Duodenal mucosa (tissue), 2 donors: Measurements from ENCODE around the gene STX16.

ENCODE experiments used
- H3K27ac ChIP-seq: one replicate; pipeline ENCODE4 v1.7.0; 2013; ENCODE audit warnings: low read depth, low read length
- H3K27me3 ChIP-seq, 2 donors: one replicate each; pipeline ENCODE4 v1.7.0; 2013; ENCODE audit warnings: low read length in 2 of 2, control low read depth in 1 of 2; ENCODE audit not compliant: insufficient read depth in 2 of 2, control insufficient read depth in 1 of 2
- H3K36me3 ChIP-seq, 2 donors: one replicate each; pipeline ENCODE4 v1.7.0; 2013; ENCODE audit warnings: low read length in 2 of 2, control low read depth in 1 of 2; ENCODE audit not compliant: insufficient read depth in 2 of 2, control insufficient read depth in 1 of 2
- H3K4me1 ChIP-seq, 2 donors: one replicate each; pipeline ENCODE4 v1.7.0; 2013; ENCODE audit warnings: low read length in 2 of 2, control low read depth in 1 of 2; ENCODE audit not compliant: insufficient read depth in 2 of 2, control insufficient read depth in 1 of 2
- H3K4me3 ChIP-seq, 2 donors: one replicate each; pipeline ENCODE4 v1.7.0; 2013; ENCODE audit warnings: low read length in 2 of 2, low read depth in 1 of 2
- H3K9ac ChIP-seq, 2 donors: one replicate each; pipeline ENCODE4 v1.7.0; 2013; ENCODE audit warnings: low read length in 2 of 2, low read depth in 1 of 2
- H3K9me3 ChIP-seq, 2 donors: one replicate each; pipeline ENCODE4 v1.7.0; 2013; ENCODE audit warnings: low read length in 2 of 2, control low read depth in 1 of 2; ENCODE audit not compliant: control insufficient read depth in 1 of 2

STX16 gene

DNA sequence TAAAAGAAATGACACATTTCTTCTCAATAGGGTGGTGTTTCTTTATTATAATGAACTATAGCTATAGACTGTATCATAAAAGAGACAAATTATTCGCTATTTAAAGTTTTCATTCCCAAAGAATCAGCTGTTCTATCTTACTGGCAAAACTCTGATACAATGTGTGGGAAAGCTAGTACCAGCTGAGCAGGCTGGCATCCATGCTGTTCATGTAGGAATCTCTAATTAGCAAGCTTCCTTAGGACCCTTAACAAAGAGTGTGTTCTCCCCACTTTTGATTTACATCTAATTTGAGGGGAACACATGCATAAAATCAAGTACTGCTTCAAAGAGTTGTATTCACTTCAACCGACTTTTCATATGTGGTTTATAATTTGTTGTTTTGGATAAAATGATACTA lies 13.2 kb downstream of the STX16 start:
- H3K4me1 ChIP-seq = no peaks in the 10 kb centered on the region

DNA sequence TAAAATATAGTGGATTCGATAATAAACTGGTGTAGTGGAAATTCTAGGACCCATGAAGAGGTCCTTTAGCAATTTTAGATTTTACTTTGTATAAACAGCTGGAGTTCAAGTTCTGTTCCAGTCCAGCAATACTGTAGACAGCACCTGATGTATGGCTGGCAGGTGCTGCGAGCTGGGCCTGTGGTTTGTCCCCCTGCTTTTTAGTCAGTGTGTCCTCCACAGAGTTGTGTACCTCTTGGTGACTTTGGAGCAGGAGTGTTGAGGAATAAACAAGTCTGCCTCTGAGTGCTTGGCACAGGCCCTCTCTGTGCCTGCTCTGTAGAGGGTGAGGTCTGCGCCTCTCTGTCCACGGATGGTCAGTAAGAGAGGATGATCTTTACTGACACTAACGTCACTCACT lies 13.8 kb downstream of the STX16 start:
- H3K27ac ChIP-seq = no peak overlapping the region
- no peaks in the 10 kb centered on the region for H3K27me3 ChIP-seq
- no peak overlapping the region for H3K9ac ChIP-seq
- no peak overlapping the region for H3K4me3 ChIP-seq
- peaks cover 19 to 48% of the 10 kb centered on the region in 2 donors for H3K36me3 ChIP-seq
- H3K9me3 ChIP-seq = no peaks in the 10 kb centered on the region
- H3K4me1 ChIP-seq = no peaks in the 10 kb centered on the region

More for the DNA sequence above, 13.2 kb downstream of the STX16 start:
- Histone ChIP-seq H3K36me3 (peaks cover 14 to 43% of the 10 kb centered on the region in 2 donors), H3K27ac (no peak overlapping the region), H3K9me3 (no peaks in the 10 kb centered on the region), H3K9ac (no peak overlapping the region), H3K4me3 (no peak overlapping the region), H3K27me3 (no peaks in the 10 kb centered on the region)

DNA sequence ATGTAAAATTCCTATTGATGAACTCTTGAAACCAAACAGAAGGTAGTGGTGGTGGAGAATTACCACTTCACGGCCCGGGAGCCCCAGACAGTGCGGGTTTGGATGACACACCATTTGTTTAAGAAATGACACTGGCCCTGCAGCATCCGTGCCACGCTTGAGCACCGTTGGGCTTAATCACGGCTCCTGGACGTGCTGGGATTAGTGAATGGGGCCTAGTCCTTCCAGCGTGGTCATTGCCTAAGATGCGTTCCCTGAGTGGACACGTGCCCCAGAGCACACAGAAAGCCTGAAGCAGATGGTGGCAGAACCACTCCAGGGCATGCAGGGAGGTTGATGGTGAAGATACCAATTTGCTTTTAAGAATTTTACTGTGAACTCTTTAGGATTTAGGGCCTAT lies 14.5 kb downstream of the STX16 start:
- Histone ChIP-seq H3K9me3 (no peaks in the 10 kb centered on the region), H3K27ac (no peak overlapping the region), H3K4me1 (no peaks in the 10 kb centered on the region), H3K9ac (no peak overlapping the region), H3K36me3 (peaks cover 20 to 54% of the 10 kb centered on the region in 2 donors), H3K27me3 (no peaks in the 10 kb centered on the region), H3K4me3 (no peak overlapping the region)

- H3K27me3 ChIP-seq = no peaks in the 10 kb centered on the region
- no peaks in the 10 kb centered on the region for H3K4me1 ChIP-seq
- H3K9ac ChIP-seq = no peak overlapping the region
- H3K9me3 ChIP-seq = no peaks in the 10 kb centered on the region
- no peak overlapping the region for H3K4me3 ChIP-seq
- peaks cover 22 to 54% of the 10 kb centered on the region in 2 donors for H3K36me3 ChIP-seq
- no peak overlapping the region for H3K27ac ChIP-seq
These were observed 15.6 kb downstream of the STX16 start for GRCh38 chr20:58666702-58667101.

- no peaks in the 10 kb centered on the region for H3K4me1 ChIP-seq
- H3K4me3 ChIP-seq = no peak overlapping the region
- no peaks in the 10 kb centered on the region for H3K27me3 ChIP-seq
- peaks cover 24 to 55% of the 10 kb centered on the region in 2 donors for H3K36me3 ChIP-seq
- H3K9ac ChIP-seq = no peak overlapping the region
- no peaks in the 10 kb centered on the region for H3K9me3 ChIP-seq
- no peak overlapping the region for H3K27ac ChIP-seq
These were observed 16.9 kb downstream of the STX16 start for GRCh38 chr20:58667975-58668374.

DNA sequence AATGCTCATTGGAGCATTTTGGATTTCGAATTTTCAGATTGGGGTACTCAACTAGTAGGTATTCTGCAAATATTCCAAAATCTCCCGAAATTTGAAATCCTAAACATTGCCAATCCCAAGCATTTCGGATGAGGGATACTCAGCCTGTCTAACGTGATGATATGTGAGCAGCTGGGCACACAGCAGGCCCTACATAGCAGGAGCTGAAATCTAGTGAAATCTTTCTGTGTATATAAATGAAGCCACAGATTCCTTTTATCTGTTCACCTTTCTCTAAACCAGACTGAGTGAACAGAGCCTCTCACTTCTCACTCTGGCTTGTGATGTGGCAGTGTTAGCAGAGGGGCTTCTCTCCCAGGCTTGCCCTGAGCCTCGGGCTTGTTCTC lies 17.8 kb downstream of the STX16 start:
- Histone ChIP-seq H3K27ac (no peak overlapping the region), H3K36me3 (peaks cover 32 to 64% of the 10 kb centered on the region in 2 donors)

GRCh38 chr20:58669287-58670006 lies 18.4 kb downstream of the STX16 start:
- no peaks in the 10 kb centered on the region for H3K27me3 ChIP-seq
- peaks cover 35 to 69% of the 10 kb centered on the region in 2 donors for H3K36me3 ChIP-seq
- H3K27ac ChIP-seq = no peak overlapping the region
- H3K9ac ChIP-seq = no peak overlapping the region
- H3K4me3 ChIP-seq = no peak overlapping the region
- no peaks in the 10 kb centered on the region for H3K4me1 ChIP-seq
- no peaks in the 10 kb centered on the region for H3K9me3 ChIP-seq

More for the DNA sequence above, 17.8 kb downstream of the STX16 start:
- no peak overlapping the region for H3K4me3 ChIP-seq
- no peaks in the 10 kb centered on the region for H3K9me3 ChIP-seq
- no peak overlapping the region for H3K9ac ChIP-seq
- H3K27me3 ChIP-seq = no peaks in the 10 kb centered on the region
- no peaks in the 10 kb centered on the region for H3K4me1 ChIP-seq

- no peak overlapping the region for H3K9ac ChIP-seq
- peaks cover 36 to 72% of the 10 kb centered on the region in 2 donors for H3K36me3 ChIP-seq
- H3K4me1 ChIP-seq = no peaks in the 10 kb centered on the region
- H3K9me3 ChIP-seq = no peaks in the 10 kb centered on the region
- H3K27me3 ChIP-seq = no peaks in the 10 kb centered on the region
- no peak overlapping the region for H3K27ac ChIP-seq
- H3K4me3 ChIP-seq = no peak overlapping the region
These were observed 19.0 kb downstream of the STX16 start for GRCh38 chr20:58670102-58670501.

DNA sequence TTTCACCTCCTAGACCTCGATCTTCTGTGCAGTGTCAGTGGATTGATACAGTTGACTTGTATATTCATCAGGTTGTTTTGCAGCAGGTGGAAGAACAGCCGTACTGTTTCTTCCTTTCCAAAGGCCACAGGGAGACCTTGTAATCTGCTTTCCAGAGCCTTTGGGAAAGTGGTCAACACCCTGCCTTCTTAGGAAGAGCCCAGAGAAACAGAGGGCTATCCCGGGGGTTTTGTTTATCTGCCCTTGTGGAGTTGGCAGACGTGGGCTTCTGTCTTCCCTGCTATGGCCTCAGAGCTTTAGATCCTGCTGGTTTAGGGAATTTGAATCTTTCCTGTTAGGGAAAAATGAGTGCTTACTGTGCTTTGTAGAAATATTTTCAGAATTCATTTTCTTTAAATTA lies 19.6 kb downstream of the STX16 start:
- no peaks in the 10 kb centered on the region for H3K4me1 ChIP-seq
- H3K4me3 ChIP-seq = no peak overlapping the region
- no peak overlapping the region for H3K27ac ChIP-seq
- no peaks in the 10 kb centered on the region for H3K27me3 ChIP-seq
- H3K9ac ChIP-seq = no peak overlapping the region
- H3K9me3 ChIP-seq = no peaks in the 10 kb centered on the region
- peaks cover 41 to 75% of the 10 kb centered on the region in 2 donors for H3K36me3 ChIP-seq

DNA sequence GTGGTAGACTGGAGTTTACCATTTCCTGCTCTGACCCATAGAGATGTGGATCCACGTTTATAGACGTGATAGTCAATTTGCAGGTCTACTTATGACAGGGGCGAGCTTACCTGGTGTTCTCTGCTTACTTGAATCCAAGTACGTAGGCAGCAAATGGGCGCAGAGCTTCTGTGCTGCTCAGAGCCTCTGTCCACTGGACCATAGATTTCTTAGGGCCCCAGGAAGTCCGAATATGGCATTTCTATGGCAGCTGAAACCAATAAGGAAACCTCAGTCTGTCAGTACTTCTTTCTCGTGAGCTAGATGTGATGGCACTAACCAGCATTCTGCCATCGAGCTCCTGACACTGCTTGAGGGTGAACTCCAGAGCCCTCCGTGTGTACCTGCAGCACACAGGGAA lies 22.0 kb downstream of the STX16 start:
- Histone ChIP-seq H3K27me3 (no peaks in the 10 kb centered on the region), H3K27ac (no peak overlapping the region), H3K9me3 (no peaks in the 10 kb centered on the region), H3K4me3 (no peak overlapping the region), H3K36me3 (peaks cover 51 to 82% of the 10 kb centered on the region in 2 donors), H3K4me1 (no peaks in the 10 kb centered on the region), H3K9ac (no peak overlapping the region)
